PFSK-1 (cell line): ENCODE measurements around the gene LAMTOR1.

Source experiments
- FOXP2 ChIP-seq: optimal IDR thresholded peaks from 2 replicates; pipeline ENCODE3; 2011; ENCODE audit warnings: borderline replicate concordance, control low read depth, inconsistent platforms; ENCODE audit not compliant: insufficient read depth; ENCODE audit errors: extremely low read length, extremely low read depth
- POLR2AphosphoS5 ChIP-seq: IDR thresholded peaks from 2 replicates; pipeline ENCODE4 v1.6.1; 2012; ENCODE audit warnings: low read depth, mild to moderate bottlenecking, control low read depth, low read length, moderate library complexity
- REST ChIP-seq, 2 experiments: IDR thresholded peaks; 2 replicates each; pipeline versions ENCODE4 v1.6.1 to v1.8.0; 2011 to 2012; ENCODE audit warnings: low read depth in 2 of 2, low read length in 2 of 2, control low read depth in 1 of 2, inconsistent platforms in 1 of 2, mild to moderate bottlenecking in 1 of 2, moderate library complexity in 1 of 2; ENCODE audit not compliant: insufficient read depth in 1 of 2
- SIN3A ChIP-seq: IDR thresholded peaks from 2 replicates; pipeline ENCODE4 v1.6.1; 2012; ENCODE audit warnings: mild to moderate bottlenecking, low read length, moderate library complexity, borderline replicate concordance; ENCODE audit not compliant: insufficient read depth
- TAF1 ChIP-seq: IDR thresholded peaks from 2 replicates; pipeline ENCODE4 v1.6.1; 2012; ENCODE audit warnings: low read length, control low read depth, borderline replicate concordance; ENCODE audit not compliant: insufficient read depth

GRCh38 chr11:72136684-72137262 is 33.7 kb upstream of the LAMTOR1 start:
- no peak for TF ChIP-seq TAF1
- no peak for TF ChIP-seq POLR2AphosphoS5
- TF ChIP-seq REST (IDR thresholded peaks at IDR 0.05; ENCODE audit: insufficient read depth in 1 of 2, low read depth in 2 of 2, low read length in 2 of 2), result no peak
- TF ChIP-seq FOXP2, result no peak
- TF ChIP-seq SIN3A, result no peak
